ENCODE measurements around the gene TIFAB.

TIFAB gene

GRCh38 chr5:135481909-135482311, 29.8 kb upstream of the TIFAB start:
- DNase-seq (ENCODE audit: low spot score), result no peak

- DNase-seq (ENCODE audit: low spot score), result no peak
These were observed 29.2 kb upstream of the TIFAB start for GRCh38 chr5:135481387-135481786.

- DNase-seq (ENCODE audit: low spot score), result no peak
These were observed 28.4 kb upstream of the TIFAB start for GRCh38 chr5:135480511-135480910.

- no peak for DNase-seq (ENCODE audit: low spot score)
These were observed 26.8 kb upstream of the TIFAB start for GRCh38 chr5:135478938-135479337.

DNA sequence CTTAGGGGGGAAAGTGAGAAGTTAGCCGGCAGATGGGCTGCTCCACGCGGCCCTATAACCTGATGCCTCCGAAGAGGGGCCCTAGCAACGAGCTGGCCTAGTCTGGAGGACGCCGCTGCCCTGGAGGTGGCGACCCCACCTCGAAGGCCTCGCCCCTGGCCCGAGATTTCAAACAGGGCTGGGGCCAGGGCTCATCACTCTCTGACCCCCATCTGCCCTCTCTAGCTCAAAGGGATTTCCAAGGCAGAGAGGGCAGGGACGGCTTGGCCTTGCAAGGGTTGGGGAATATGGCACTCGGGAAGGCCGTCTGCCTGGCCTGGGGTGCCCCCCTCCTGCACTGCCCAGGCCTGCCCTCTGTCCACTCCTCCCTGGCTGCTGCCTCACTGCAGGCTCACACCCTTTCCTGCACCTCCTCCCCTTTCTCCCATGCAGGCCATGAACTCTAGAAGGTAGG, 25.5 kb upstream of the TIFAB start:
- DNase-seq (ENCODE audit: low spot score), result no peak

GRCh38 chr5:135476615-135477581, 24.7 kb upstream of the TIFAB start:
- no peak for DNase-seq (ENCODE audit: low spot score)

DNA sequence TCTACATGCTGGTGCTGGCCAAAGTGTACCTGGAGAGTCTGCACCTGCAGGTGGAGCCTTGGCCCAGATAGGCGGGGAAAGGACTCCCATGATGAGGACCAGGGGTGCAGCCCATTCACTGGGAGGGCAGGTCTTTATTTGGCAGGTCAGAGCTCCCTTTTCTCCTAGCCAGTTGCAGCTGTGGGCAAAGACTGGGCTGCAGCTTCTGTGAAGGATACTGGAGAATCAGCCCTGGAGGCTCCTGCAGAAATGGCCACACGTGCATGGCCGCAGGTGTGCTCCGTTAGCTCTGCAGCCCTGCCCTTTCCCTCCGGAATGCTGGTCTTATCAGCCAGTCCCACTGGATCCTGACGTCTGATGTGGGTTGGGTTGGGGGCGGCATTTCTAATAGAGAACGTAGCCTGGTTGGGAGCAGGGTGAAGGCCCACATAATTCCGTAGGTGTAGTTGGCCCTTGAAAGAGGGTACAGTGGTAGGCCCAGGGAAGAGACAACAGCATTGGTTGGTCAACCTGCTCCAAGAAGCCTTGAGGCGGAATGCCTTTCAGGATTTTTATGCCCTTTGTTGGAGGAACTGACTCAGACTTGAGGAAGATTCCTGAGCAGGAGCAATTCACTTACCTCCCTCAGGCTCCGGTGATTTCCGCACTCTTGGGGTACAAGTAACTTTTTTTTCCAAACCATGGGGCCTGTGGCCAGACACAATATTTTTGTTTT, 22.0 kb upstream of the TIFAB start:
- DNase-seq (ENCODE audit: low spot score), result no peak

- DNase-seq (ENCODE audit: low spot score), result no peak
These were observed 20.0 kb upstream of the TIFAB start for GRCh38 chr5:135472141-135472540.

GRCh38 chr5:135471726-135472125, 19.6 kb upstream of the TIFAB start:
- DNase-seq (ENCODE audit: low spot score), result no peak

GRCh38 chr5:135469911-135470310, 17.8 kb upstream of the TIFAB start:
- DNase-seq (ENCODE audit: low spot score), result no peak

- no peak for DNase-seq (ENCODE audit: low spot score)
These were observed 16.4 kb upstream of the TIFAB start for GRCh38 chr5:135468541-135468940.

DNA sequence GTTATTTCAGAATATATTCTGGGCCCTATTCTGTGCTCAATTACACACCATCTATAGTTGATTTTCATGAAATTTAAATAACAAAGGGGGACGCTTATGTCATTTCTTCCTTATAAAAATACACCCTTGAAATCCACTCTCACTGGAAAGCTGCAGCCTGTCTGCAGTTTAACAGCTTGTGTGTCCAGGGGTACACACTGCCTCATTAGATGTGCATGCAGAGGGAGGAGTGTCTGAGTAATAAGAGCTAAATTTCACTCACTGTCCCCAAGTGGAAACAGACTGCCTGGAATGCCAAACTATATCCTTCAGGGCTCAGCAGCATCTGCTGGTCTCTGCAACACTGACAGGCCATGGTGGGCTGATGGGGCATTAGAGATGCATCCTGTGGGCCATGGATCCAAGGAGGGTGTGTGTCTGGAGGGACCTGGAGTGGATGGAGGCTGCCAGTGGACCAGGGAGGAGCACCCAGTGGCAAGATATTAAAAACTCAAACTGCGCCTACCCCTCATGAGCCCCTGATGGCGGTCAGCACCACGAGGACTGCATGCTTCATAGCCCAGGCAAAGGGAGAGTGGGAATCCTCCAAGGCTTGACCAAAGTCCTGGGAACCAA, 15.8 kb upstream of the TIFAB start:
- DNase-seq (ENCODE audit: low spot score), result no peak

GRCh38 chr5:135467051-135467625, 15.0 kb upstream of the TIFAB start:
- no peak for DNase-seq (ENCODE audit: low spot score)

DNA sequence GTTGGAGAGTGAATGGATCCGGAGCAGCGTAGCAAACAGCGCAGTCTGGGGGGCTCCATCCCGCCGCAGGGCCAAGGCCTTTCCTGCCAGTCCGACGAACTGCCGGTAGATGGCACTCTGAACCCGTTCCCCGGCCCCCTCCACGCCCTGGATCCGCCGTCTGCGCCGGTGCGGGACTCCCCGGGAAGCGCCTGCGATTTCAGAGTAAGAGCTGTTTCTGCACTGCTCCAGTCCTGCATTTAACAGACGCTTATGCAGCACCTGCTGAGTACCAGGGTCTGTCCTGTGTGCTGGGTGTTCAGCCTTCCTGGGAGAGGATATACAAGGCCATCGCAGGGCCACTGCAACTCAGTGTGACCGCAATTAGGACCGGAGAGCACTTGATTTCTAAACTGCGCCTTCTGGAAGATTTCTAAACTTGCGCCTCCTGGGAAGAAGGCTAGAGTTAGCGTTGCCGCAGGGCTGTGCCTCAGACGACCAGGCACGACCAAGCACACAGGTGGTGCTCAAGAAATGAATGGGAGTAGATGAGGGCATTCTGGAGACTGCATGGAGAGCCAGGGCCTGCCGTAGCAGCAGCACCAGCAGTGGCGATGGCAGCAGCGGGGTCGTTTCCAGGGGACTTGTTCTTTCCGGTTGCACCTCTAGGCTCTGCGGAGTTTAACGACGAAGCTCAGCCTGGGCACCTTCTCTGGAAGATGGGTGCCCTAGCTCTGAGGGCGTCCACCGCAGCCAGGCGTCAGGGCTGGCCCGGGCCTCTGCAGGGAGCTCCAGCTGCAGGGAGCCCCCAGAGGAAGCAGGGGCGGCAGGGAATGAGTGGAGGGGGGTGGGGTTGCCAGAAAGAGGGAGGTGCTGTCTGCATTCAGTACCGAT, 14.3 kb upstream of the TIFAB start:
- peak; percentile 95 for DNase-seq (ENCODE audit: low spot score)

- DNase-seq (ENCODE audit: low spot score), result no peak
These were observed 13.4 kb upstream of the TIFAB start for GRCh38 chr5:135465391-135466122.

GRCh38 chr5:135462304-135462703, 10.2 kb upstream of the TIFAB start:
- peak; percentile 68 for DNase-seq (ENCODE audit: low spot score)

DNA sequence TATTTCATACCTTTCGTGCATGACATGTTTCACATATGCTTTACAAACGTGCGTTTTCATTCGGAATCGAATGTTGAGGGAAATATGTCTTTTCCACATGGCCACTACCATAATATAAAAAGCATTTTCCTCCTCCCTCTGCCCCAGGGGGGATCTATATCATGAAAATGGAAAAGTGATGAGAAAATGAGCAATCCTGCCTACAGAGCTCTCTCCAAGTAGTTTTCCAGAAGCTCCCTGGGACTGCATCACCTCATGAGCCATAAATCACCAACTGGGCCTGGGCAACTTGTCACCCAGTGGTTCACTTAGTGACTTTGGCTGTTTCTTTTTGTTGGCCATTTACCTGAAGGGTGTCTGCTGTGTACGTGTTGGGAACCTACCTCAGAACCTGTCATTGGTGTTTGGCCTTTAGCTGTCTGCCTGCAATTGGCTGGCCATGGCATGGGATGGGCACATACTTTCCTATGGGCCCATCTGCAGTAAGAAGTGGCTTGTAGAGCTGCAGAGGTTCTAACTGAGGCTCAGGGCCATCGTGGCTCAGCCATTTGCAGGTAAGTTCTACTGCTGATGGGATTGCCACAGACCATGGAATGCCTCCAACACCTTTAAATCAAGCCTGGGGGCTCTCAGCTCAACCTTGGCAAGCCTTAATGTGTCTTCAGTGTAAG, 9.5 kb upstream of the TIFAB start:
- no peak for DNase-seq (ENCODE audit: low spot score)

GRCh38 chr5:135460246-135461033, 8.3 kb upstream of the TIFAB start:
- DNase-seq (ENCODE audit: low spot score), result no peak

GRCh38 chr5:135458921-135459331, 6.8 kb upstream of the TIFAB start:
- no peak for DNase-seq (ENCODE audit: low spot score)

Data from AG20443 (cell line).